AG09309 (cell line): ENCODE measurements around the gene XKR7.
"Not testable (repeated sequence)": the region's sequence is repeated elsewhere in the genome, so short reads cannot be mapped to it uniquely, and the experiment has no call there.

Source experiments
- DNase-seq: peaks from one replicate; pipeline ENCODE4 v3.0.0-alpha.2; 2010; ENCODE audit warnings: low read depth
- H3K4me3 ChIP-seq: 2 replicates; pipeline ENCODE4 v1.5.1; 2011; ENCODE audit warnings: mild to moderate bottlenecking, low read depth, low read length, moderate library complexity; ENCODE audit not compliant: control insufficient read depth
- TF ChIP-seq, protein P1 (sequence below): IDR thresholded peaks from 2 replicates; pipeline ENCODE4 v1.5.1; 2011; ENCODE audit warnings: mild to moderate bottlenecking, low read depth, low read length, inconsistent platforms; ENCODE audit not compliant: insufficient read depth, control insufficient read depth; ENCODE audit errors: missing control alignments

XKR7 gene, protein sequence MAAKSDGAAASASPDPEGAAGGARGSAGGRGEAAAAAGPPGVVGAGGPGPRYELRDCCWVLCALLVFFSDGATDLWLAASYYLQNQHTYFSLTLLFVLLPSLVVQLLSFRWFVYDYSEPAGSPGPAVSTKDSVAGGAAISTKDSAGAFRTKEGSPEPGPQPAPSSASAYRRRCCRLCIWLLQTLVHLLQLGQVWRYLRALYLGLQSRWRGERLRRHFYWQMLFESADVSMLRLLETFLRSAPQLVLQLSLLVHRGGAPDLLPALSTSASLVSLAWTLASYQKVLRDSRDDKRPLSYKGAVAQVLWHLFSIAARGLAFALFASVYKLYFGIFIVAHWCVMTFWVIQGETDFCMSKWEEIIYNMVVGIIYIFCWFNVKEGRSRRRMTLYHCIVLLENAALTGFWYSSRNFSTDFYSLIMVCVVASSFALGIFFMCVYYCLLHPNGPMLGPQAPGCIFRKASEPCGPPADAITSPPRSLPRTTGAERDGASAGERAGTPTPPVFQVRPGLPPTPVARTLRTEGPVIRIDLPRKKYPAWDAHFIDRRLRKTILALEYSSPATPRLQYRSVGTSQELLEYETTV

DNA sequence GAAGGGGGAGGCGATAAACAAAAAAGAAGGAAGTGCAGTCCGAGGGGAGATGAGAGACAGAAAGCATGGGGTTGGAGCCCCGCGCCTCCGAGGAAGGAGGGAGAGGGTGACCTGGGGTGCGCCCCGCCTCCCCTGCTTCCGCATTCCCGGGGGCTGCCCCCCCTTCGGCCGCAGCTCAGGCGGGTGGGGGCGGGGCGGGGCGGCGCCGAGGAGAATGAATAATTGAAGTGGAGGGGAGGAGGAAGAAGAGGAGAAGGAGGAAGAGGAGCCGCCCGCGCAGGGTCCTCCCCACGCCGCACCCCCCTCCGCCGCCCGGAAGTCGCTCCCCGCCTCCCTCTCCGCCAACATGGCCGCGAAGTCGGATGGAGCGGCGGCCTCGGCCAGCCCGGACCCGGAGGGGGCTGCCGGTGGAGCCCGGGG is at the start of gene XKR7:
TSS of gene XKR7 (plus strand) at position 322 of the 420 bp plus-strand sequence. CDS start at position 347, 25 bp downstream.
- no peak for DNase-seq
- no peak within 1 kb of the TSS for H3K4me3 ChIP-seq
- TF ChIP-seq, protein P1, sequence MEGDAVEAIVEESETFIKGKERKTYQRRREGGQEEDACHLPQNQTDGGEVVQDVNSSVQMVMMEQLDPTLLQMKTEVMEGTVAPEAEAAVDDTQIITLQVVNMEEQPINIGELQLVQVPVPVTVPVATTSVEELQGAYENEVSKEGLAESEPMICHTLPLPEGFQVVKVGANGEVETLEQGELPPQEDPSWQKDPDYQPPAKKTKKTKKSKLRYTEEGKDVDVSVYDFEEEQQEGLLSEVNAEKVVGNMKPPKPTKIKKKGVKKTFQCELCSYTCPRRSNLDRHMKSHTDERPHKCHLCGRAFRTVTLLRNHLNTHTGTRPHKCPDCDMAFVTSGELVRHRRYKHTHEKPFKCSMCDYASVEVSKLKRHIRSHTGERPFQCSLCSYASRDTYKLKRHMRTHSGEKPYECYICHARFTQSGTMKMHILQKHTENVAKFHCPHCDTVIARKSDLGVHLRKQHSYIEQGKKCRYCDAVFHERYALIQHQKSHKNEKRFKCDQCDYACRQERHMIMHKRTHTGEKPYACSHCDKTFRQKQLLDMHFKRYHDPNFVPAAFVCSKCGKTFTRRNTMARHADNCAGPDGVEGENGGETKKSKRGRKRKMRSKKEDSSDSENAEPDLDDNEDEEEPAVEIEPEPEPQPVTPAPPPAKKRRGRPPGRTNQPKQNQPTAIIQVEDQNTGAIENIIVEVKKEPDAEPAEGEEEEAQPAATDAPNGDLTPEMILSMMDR = no peak

DNA sequence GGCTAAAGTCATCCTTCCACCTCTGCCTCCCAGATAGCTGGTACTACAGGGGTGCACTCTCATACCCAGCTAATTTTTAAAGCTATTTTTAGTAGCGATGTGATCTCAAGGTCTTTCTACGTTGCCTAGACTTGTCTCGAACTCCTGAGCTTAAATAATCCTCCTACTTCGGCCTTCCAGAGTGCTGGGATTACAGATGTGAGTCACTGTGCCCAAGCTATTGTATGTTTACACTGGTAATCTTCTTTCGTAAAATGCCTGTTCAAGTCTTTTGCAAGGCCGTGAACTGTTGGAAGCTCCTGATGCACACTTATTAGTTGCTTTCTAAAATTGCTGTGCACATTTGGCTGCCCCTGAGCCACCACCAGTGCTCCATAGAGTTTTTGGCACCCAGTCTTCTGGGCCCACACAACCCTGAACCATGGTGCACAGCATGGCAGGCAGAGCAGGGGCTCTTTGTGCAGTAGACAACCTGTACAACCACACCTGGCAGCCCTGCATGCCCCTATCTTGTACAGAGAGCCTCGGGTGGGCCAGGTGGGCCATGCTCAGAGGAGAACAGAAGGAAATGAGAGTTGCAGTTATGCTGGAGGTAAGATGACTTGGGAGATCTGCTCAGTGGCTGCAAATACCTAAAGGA is 49.4 kb upstream of the XKR7 start:
- no peak overlapping the region for H3K4me3 ChIP-seq
- DNase-seq = no peak
- TF ChIP-seq, protein P1 = no peak

DNA sequence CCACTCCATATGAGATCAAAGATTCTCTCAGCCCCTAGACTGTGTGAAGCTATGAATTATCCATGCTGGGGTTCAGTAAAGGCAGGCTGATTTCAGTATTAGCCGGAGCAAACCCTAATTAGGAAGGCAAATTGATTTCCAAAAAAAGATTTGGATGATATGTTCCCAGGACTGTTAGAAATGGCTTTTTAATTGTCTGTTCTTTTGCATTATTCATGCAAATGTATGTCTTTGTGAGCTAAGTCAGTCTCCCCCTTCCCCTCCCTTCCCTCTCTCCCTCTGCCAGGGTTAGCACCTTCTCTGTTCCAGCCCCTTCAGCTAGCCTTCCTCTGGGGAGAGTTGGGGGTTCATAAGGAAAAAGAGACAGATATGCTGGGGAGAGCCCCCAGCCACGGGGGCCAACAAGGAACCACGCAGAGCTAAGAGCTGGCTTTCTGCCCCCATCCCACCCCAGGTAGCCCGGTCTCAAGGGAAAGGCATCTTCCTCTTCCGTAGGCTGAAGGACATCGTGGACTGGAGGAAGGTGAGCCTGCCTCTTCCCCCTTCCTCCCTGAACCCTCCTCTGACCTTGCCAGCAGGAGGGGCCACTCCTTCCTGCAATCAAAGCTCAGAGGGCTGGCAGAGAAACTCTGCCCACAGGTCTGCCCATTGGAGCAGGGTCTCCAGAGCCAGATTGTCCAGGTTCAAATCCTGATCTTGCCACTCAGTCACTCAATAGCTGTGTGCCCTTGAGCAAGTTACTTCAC is 48.4 kb upstream of the XKR7 start:
- TF ChIP-seq, protein P1 = no peak
- no peak for DNase-seq
- H3K4me3 ChIP-seq = no peak overlapping the region

DNA sequence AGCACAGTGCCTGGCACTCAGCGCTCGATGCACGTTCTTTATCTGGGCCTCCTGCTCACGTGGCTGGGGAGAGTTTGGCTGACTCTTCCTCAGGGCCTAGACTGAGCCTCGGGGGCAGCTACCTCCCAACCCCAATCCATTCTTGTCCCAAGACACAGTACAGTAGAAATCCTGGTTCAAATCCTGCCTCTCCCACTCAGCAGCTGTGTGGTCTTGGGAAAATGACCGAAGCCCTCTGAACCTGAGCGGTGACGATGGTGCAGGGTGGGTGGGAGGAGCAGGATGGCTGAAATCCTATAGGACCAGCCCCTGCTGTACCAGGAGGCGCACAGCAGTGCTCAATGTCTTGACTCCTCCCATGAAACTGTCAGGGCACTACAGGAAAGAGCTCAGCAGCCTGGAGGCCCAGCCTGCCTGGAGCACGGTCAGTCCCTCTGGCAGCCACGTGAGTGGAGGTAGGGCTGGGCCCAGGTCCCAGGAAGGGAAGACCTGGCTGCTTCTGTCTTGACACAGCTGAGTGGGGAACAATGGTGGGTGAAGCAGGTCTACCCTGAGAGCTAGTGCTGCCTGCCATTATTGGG is 47.6 kb upstream of the XKR7 start:
- H3K4me3 ChIP-seq = no peak overlapping the region
- TF ChIP-seq, protein P1 = no peak
- no peak for DNase-seq

DNA sequence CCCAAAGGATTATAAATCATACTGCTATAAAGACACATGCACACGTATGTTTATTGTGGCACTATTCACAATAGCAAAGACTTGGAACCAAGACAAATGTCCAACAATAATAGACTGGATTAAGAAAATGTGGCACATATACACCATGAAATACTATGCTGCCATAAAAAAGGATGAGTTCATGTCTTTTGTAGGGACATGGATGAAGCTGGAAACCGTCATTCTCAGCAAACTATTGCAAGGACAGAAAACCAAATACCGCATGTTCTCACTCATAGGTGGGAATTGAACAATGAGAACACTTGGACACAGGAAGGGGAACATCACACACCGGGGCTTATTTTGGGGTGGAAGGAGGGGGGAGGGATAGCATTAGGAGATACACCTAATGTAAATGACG is 46.5 kb upstream of the XKR7 start:
- DNase-seq, H3K4me3 ChIP-seq: not testable (repeated sequence)

DNA sequence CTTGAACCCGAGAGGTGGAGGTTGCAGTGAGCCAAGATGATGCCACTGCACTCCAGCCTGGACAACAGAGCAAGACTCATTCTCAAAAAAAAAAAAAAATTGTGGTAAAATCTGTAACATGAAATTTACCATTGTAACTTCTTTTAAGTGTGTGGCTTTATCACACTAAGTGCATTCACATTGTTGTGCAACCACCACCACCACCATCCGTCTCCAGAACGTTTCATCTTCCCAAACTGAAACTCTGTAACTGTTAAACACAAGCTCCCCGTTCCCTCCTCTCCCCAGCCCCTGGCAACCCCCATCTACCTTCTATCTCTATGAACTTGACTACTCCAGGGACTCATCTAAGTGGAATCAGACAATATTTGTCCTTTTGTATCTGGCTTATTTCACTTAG is 45.8 kb upstream of the XKR7 start:
- DNase-seq = no peak
- TF ChIP-seq, protein P1 = no peak
- no peak overlapping the region for H3K4me3 ChIP-seq
